T47D (cell line): ENCODE data around the gene CHST12.

Experiments
- DNase-seq, 2 experiments: peaks; one replicate each; pipeline versions ENCODE4 v3.0.0 to v3.0.0-alpha.2; 2011 to 2012; ENCODE audit warnings: low read depth in 1 of 2, low spot score in 1 of 2
- JUND ChIP-seq: IDR thresholded peaks from 2 replicates; pipeline ENCODE4 v1.6.1; 2012; ENCODE audit warnings: low read depth
- in situ Hi-C: cut with HindIII; loops from 2 replicates; pipeline ENCODE4 v1.10.0; 2016; ENCODE audit warnings: low sequenced_read_pairs, low pct_unique_long_range_greater_than_20kb

The CHST12 gene

GRCh38 chr7:2437537-2438148, 34.2 kb downstream of the CHST12 start:
- no peak for TF ChIP-seq JUND
- DNase-seq, result no peak
- in situ Hi-C loops, result no loop called here

- TF ChIP-seq JUND, result no peak
- in situ Hi-C loops, result no loop called here
- no peak for DNase-seq
These were observed 34.8 kb downstream of the CHST12 start for GRCh38 chr7:2438186-2438585.

- TF ChIP-seq JUND, result no peak
- no peak for DNase-seq
- in situ Hi-C loops, result no loop called here
These were observed 35.4 kb downstream of the CHST12 start for GRCh38 chr7:2438775-2439174.

GRCh38 chr7:2440608-2441245, 37.3 kb downstream of the CHST12 start:
- TF ChIP-seq JUND, result no peak
- peak; percentile 77 to 93 for DNase-seq
- in situ Hi-C loops, result no loop called here

- no peak for DNase-seq
- TF ChIP-seq JUND, result no peak
- in situ Hi-C loops, result no loop called here
These were observed 38.1 kb downstream of the CHST12 start for GRCh38 chr7:2441430-2442058.

GRCh38 chr7:2443491-2443890, 40.1 kb downstream of the CHST12 start:
- no peak for TF ChIP-seq JUND
- no peak for DNase-seq
- in situ Hi-C loops, result no loop called here

GRCh38 chr7:2444476-2444875, 41.1 kb downstream of the CHST12 start:
- no peak for DNase-seq
- in situ Hi-C loops, result no loop called here

GRCh38 chr7:2445047-2445446, 41.6 kb downstream of the CHST12 start:
- in situ Hi-C loops, result no loop called here
- DNase-seq, result no peak
- TF ChIP-seq JUND, result no peak

More at GRCh38 chr7:2444476-2444875, 41.1 kb downstream of the CHST12 start:
- TF ChIP-seq JUND, result no peak

GRCh38 chr7:2445898-2446555, 42.6 kb downstream of the CHST12 start:
- DNase-seq, result no peak
- in situ Hi-C loops, result no loop called here
- no peak for TF ChIP-seq JUND

GRCh38 chr7:2446676-2447075, 43.3 kb downstream of the CHST12 start:
- TF ChIP-seq JUND, result no peak
- in situ Hi-C loops, result no loop called here
- DNase-seq, result no peak

GRCh38 chr7:2450198-2451107, 47.0 kb downstream of the CHST12 start:
- no peak for TF ChIP-seq JUND
- DNase-seq, result no peak
- in situ Hi-C loops, result no loop called here
